SIG-M5 treated with dmso at 0.1 percent for 504 hours (cell line): Measurements from ENCODE around the gene TPM1.
"Not testable (repeated sequence)": the region's sequence is repeated elsewhere in the genome, so short reads cannot be mapped to it uniquely, and the experiment has no call there.

ENCODE experiments used
- DNase-seq: peaks from one replicate; lab custom pipeline; 2025; ENCODE audit not compliant: unreplicated experiment; lab: John Stamatoyannopoulos, UW

The TPM1 gene

DNA sequence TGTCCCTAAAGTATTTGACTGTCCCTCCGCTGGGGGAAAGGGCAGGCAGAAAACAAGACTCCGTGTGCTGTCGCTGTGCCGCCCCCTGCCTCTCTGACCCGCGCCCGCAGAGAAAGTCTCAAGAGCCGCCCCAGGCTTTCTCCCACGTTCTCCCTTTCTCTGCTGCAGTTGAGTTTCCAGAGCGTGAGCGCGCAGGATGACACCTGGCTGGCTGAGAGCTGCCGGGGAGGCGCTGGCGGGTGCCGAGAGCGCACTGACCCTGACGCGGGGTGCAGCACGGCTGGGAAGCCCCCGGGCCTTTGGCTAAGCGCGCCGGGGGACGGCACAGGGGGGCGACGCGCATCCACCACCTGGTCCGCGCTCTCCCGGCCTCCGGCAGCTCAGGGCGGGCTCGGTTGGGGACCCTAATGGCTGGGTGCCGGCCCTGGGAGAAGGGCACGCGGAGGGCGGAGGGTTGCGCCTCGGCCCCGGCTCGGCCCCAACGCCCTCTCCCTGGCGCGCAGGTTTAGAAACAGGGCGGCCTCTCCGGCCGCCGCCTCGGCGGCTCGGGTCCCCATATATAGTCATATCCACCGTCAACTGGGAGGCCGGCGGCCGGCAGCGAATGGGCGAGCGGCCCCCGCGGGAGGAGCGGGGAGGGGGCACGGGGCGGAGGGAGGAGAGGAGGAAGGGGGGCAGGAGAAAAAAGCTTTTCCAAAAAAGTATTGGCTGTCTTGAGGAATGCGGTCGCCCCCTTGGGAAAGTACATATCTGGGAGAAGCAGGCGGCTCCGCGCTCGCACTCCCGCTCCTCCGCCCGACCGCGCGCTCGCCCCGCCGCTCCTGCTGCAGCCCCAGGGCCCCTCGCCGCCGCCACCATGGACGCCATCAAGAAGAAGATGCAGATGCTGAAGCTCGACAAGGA lies at the start of gene TPM1:
Gene TPM1, plus strand, starts transcription at position 774 of the 903 bp plus-strand sequence. Its CDS starts 83 bp downstream, at position 857.
- DNase-seq: no peak

DNA sequence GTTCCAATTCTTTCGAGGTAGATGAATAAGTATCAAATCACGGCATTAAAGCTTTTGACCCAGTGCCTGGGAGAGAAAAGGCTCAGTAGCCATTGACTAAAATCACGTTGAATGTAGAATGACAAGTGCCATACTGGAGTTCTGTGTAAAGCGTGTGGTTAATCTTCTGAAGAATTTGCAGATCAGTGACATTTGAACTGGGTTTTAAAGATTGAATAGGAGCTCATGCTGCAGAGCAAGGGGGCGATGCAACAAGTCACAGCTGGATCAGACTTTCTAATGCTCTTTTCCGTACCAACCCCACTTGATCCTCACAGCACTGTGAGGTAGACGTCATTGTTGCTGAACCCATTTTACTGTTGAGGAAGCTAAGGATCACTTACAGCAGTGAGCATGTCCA lies 49.5 kb upstream of the TPM1 start:
- no peak for DNase-seq

DNA sequence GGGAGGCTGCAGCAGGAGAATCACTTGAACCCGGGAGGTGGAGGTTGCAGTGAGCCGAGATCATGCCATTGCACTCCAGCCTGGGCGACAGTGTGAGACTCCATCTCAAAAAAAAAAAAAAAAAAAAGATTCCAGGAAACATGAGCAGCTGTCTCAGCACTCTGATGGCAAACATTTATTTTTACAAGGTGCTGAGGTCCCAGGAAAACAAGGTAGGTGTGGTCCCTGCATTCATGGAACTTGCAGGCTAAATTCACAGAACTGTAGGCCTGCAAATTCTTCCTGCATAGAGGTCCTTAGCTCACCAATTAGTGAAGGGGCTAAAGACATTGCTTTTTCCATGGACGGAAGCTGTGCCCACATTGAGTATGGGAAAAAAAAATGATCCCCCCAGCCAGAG lies 48.9 kb upstream of the TPM1 start:
- DNase-seq: not testable (repeated sequence)

DNA sequence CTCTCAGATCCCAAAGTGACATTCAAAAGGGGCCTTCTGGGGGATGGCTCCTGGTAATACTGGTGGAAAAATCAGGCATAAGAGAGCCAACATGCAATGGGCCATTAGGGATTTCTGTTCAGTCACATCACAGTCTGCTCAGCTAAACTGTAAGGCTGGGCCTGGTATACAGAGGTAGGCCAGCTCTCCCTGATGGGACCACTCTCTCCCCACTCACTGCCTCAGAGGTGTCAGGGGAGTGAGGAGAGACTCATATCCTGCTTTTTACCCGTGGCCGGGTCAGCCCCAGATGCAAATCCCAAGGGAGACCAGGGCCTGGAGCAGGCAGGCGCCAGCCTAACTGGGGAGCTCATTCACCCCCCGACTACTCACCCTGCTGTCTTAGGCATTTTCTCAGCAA lies 48.1 kb upstream of the TPM1 start:
- no peak for DNase-seq

DNA sequence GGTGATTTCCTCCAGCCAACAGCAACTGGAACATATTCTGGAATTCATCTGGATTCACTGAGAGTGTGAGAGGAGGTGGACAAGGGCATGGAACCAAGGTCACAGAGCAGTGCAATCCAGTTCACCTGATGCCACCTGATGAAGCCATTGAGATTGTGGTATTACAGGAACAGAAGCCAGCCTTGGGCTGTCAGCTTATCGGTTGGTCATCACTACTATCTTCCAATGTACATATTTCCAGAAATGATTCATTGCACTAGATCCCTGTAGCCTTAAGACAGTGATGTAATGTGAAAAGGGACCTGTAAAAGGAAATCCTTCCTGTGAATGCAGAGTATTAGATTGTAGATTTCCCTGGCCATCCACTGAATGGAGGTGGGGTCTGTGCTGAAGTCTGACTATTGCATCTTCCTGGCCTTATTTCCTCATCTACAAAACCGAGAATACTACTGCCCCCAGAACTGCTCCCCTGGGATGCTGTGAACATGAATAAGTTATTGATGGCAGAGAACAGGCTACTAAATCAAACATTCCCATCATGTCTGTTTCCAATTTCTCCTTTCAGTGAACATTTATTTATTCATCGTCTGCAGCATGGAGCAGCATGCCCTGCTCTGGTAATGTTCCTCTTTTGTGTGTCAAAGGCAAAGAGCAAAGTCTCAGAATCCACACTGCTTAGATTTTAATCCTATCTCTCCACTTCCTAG lies 47.4 kb upstream of the TPM1 start:
- DNase-seq: peak; percentile 11

DNA sequence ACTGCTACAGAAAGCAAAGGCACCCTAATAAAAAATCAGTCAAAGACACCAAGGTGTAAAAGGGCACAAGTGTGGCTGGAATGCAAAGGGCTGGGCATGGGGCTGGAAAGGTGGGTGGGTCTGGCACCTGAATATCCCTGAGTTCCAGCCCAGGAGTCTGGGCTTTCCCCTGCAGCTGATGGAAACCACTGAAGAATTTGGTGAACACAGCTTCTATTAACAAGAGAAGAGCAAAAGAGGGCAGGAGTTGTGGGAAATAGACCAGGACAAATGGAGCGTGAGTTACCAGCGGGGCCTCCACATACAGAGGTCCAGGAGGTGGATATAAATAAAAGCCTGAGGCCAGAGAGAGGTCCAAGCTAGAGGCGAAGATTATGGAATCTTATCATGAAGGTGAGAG lies 45.1 kb upstream of the TPM1 start:
- no peak for DNase-seq

DNA sequence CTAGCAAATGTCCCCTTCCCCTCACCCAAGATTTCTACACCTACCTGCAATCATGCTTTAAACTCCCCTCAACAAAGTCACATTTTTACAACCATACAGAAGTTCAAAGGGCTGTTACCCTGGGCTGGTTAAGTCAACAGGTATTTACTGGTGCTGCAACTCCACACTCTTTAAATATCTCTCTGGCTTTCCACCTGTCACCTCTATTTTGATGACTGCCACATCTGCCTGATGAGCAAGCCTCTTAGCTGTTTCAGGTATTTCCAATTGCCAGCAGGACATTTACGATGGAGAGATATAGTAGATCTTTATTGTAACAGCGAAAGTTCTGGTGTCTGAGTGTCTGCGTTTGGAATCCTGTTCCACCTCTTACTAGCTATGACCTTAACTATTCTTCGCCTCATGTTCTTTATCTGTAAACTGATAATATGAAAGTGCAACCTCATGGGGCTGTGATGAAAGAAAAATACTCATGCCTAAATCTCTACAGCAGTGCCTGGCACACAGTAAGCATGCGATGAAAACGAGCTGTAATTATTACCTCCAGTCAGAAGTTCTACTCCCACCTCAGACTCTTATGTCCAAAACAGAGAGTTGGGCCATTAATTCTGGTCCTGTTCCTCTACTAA lies 44.2 kb upstream of the TPM1 start:
- DNase-seq: no peak

DNA sequence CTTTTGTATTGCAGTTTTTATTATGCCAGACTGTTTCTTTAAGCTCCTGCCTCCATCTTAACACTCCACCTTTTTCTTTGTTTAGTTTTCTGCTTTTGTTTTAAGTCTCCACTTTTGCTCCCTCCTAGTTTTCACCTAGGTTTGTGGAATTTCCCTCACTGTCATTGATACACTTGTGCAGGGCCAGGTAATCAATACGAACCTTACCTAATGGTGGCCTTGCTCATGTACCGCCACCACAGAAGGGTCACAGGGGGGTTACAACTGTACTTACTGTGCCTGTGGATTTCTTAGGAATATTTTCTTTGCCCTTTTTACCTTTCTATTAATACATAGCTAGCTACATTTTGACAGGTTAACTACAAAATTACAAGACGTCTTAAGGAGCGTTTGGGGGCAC lies 43.4 kb upstream of the TPM1 start:
- no peak for DNase-seq

DNA sequence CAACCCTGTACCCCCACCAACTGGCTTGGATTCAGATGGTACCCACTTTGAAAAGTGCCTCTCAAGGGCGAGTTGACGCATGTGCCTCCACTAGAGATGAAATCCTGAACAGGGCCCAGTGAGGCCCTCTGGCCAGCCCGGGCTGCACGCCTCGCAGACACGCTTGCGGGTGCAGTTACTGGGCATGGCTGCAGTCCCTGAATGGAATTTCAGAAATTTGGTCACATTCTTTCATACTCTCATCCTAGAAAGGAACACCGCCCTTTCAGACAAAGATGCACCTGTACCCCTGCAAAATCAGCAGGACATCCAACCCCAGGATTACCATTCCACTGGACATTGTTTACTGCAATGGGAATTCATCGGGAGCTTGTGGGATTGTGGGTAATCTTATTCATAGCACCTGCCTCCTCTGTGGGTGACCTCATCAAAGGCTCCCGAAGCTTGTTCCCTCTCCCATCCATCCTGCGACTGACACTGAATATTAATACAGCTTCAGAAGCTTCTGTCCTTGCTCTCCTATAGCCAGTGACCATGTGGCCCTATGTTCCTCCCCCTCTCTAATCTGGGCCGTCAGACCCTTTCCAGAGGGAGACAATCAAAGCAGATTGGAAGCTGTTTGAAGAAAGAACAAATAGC lies 42.5 kb upstream of the TPM1 start:
- no peak for DNase-seq

DNA sequence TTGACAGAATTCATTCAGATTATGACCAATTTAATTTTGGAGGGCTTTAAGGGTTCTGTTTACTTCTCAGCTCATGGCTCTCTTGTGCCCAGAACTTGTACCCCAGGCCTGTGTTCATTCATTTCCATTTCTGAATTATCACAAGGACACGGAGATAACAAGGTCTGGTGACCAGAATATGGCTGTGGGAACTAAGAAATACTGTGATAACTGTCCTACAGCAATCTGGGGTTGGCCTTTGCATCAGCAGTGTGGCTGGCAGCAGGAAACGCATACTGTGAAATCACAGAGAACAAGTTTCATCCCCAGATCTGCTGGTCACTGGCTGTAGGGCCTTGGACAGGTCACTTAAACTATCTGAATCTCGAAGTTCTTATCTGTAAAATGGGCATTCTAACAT lies 41.8 kb upstream of the TPM1 start:
- no peak for DNase-seq

DNA sequence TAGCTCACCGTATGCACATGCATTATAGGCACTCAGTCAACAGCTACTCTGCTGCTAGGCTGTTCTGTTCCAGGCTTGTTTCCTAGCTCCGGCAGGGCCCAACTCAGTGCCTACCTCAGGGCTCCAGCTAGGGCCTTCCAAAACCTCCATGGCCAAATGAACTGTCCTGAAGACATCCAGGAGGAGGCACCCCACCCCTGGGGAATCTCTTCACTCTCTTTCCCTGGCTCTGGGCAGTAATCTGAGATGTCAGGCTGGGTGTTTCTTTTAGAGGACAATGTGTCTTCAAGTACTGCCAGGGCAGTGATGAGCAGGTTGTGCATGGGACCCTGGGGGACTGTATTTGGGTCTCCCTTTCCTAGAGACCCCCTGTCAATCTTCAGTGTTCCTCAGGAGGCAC lies 38.3 kb upstream of the TPM1 start:
- DNase-seq: no peak

DNA sequence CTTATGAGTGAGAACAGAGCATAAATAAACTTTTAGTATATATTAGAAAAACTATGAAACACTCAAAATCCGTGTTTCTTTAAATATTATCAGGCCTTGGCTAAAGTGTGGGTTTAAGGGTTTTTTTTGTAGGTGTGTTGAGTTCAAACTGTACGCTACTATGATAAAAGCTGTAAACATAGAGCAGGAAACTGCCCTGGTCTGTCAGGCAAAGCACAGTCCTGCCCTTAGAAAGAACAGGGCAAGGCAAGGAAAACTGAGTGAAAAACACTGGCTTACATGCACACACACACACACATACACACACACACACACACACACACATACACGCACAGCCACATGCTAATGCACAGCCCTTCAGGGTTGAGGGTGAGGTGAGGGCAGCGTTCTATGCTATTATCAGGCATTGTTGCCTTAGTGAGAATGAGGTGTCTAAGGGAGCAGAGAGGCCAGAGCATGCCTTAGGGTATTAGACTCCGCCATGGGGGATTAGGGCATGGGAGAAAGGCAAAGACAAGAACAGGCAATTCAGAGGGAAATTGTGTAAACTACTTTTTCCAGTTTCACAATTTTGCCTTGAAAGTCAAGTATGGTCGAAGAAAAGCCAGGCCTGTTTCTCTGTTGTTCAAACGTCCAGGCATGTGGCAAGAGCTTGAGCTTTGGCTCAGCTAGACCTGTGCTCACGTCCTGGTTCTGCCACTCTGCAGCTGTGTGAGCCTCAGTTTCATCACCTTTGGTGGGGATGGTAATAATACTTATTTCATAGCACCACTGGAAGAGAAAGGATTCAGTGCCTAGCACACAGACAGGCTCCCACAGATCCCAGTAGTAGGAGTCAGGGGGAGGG lies 36.3 kb upstream of the TPM1 start:
- DNase-seq: no peak

DNA sequence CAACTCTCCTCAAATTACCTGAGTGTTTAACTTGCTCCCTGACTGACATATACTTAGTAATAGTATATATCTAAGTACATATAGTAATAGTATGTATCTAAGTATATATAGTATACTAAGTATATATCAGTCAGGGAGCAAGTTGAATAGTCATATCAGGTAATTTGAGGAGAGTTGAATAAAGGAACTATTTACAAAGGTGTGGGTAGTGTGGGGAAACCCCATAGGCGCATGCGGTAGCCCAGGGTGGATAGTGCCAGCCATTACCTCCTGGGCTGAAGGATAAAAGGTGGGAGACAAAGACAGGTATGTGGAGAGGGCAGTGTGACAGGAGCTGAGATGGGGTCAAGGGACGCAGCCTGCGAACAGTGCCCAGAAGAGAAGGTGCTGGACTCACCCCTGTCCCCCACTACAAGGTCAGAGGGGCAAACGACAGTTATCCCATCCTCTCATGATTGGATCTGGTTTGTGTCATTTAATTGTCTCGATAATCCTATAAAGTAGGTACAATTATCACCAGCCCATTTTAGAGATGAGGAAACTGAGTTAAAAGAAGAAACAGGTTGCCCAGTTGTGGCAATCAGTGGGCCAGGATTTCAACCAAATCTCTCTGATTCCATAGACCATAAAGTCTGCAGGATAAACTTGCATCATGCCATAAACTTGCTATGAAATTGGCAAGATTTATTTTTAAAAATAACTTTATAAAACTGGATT lies 34.1 kb upstream of the TPM1 start:
- DNase-seq: no peak

DNA sequence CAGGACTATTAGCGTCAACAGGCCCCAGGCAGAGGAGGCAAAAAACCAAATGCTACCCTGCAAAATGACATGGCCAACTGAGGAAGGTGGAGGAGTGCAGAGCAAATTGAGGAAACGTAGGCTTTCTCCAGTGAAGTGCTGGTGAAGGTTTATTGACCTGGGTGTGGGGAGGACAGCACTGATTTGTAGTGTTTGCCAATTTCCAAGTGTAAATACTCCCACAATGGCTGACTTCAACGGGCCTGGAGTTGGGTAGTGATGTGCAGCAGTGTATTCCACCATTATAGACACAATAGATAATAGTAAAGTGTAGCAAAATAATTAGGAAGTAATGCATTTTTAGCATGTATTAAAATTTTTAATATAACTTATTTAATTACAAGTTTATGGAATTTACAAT lies 32.2 kb upstream of the TPM1 start:
- DNase-seq: no peak

DNA sequence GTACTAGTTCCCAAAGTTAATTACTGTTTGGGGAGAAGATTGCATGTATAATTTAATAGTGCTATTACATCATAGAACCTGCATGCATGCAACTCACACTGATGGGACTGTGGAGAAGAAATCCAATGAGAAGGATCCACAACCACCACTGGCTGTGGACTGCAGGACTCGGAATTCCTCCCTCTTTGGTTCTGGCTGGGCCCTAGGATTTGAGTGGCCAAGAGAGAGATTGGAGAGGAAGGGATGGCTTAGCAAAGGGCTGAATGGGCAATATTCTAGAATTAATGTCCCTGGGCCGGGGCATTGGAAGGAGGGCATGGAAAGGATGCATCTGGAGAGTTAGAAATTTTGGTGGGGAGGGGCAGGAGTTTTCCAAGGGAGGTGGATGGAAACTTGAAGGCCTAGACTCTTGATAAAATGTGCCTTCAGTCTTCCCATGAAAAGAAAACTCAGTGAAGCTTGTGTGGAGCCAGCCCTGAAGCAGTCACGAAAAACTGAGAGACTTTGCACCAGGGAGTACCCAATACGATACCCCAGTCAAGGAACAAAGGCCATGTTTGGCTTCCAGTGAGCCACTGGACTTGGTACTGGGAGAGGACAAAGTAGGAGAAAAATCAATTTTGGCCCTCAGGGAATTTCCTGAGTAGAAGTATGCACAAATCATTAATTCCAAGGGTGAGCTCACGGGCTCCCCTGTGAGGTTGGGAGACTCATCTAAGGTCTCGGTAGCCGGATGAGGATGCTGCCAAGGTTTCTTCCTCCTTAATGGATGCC lies 31.4 kb upstream of the TPM1 start:
- DNase-seq: no peak

DNA sequence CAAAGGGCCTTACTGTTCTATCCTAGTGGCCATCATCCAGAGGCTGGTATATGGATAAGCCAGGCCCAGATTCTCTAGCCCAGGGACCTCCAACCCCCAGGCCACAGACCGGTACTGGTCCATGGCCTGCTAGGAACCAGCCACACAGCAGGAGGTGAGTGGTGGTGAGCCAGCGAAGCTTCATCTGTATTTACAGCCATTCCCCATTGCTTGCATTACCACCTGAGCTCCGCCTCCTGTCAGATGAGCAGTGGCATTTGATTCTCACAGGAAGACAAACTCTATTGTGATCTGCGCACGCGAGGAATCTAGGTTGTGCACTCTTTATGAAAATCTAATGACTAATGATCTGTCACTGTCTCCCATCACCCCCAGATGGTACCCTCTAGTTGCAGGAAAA lies 30.1 kb upstream of the TPM1 start:
- DNase-seq: no peak

DNA sequence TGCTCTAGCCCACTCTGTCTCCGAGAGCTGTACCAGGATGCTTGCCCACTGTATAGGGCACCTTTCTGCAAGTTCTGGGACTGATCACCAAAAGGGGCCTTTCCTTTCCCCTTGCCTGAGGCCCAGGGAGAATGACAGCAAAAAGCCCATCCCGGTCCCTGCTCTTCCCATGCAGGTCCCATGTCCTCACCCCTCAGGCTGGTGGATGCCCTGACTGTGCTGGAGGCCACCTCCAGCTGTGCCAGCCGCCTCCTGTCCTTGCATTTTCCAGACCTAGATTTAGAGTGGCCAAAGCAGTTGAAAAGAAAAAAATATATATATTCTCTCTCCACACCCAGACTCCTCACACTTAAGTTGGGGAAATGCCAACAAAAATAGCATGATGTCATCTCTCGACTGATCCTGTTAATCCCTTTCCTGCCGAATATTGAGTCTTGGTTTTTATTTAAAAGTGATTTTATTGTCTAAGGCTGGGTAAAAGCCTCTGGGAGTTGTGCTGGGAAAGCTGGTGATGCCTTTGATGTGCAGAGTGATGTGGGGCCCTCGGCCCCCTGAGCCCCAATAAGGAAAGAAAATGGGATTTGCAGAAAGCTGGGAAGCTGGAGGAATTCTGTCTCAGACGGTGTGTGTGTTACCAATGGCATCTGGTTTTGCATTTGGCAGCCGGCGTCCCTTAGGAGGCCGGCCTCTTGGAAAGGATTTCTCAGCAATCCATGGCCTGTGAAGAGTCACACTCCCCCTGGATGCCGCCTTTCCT lies 29.3 kb upstream of the TPM1 start:
- DNase-seq: no peak

DNA sequence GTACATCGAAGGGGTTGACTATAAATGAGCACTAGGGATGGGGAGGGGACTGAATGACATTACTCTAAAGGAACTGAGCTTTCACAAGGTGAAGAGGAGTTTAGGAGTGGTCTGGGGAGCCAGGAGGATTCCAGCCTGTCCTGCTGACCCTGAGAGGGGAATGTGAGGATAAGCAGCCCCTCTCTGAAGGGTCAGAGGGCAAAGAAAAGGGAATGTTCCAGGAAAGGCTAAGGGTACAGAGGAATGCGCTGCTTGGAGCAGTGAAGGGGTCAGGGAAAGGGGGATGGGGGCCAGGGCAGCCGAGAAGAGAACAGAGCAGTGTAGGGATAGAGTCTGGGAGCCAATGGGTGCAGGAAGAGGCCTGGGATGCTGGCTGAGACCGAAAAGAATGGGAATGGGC lies 28.0 kb upstream of the TPM1 start:
- DNase-seq: no peak
